SK-N-SH treated with all-trans-retinoic acid at 6 μM for 48 hours (cell line): ENCODE measurements around the gene MPP3.

ENCODE experiments used
- ATAC-seq: fragments of 200-7000 bp; cut with Tn5 transposase; 3 replicates; pipeline ENCODE4 v1.9.1; 2020; ENCODE audit warnings: mild to moderate bottlenecking, moderate library complexity
- ARNTL ChIP-seq: fragments of 450-650 bp; formaldehyde crosslinking; IDR thresholded peaks from 2 replicates; pipeline ENCODE4 v1.5.0; 2020; ENCODE audit warnings: low read depth, mild to moderate bottlenecking, moderate library complexity, borderline replicate concordance
- BACH2 ChIP-seq: fragments of 250-450 bp; sonication (Bioruptor Pico); IDR thresholded peaks from 2 replicates; pipeline ENCODE4 v1.9.0; 2021; ENCODE audit warnings: mild to moderate bottlenecking, borderline replicate concordance
- CSDC2 ChIP-seq: fragments of 250-450 bp; sonication (Bioruptor Pico); IDR thresholded peaks from 2 replicates; pipeline ENCODE4 v1.5.0; 2020; ENCODE audit warnings: mild to moderate bottlenecking, moderate library complexity
- CSRNP3 ChIP-seq: fragments of 250-450 bp; sonication (Bioruptor Pico); IDR thresholded peaks from 2 replicates; pipeline ENCODE4 v1.5.1; 2021; ENCODE audit warnings: mild to moderate bottlenecking, moderate library complexity
- ESRRG ChIP-seq: fragments of 250-450 bp; sonication (Bioruptor Pico); IDR thresholded peaks from 2 replicates; pipeline ENCODE4 v1.6.1; 2021; ENCODE audit warnings: mild to moderate bottlenecking
- GLIS3 ChIP-seq: fragments of 250-450 bp; sonication (Bioruptor Pico); IDR thresholded peaks from 2 replicates; pipeline ENCODE4 v1.5.0; 2020; ENCODE audit warnings: mild to moderate bottlenecking, moderate library complexity
- ISL1 ChIP-seq: fragments of 250-450 bp; sonication (Bioruptor Pico); IDR thresholded peaks from 2 replicates; pipeline ENCODE4 v2.1.2; 2022; ENCODE audit warnings: mild to moderate bottlenecking, moderate library complexity
- OSR1 ChIP-seq: fragments of 250-450 bp; sonication (Bioruptor Pico); IDR thresholded peaks from 2 replicates; pipeline ENCODE4 v1.8.0; 2022; ENCODE audit warnings: moderate library complexity, mild to moderate bottlenecking, inconsistent platforms
- PATZ1 ChIP-seq: fragments of 250-450 bp; sonication (Bioruptor Pico); IDR thresholded peaks from 2 replicates; pipeline ENCODE4 v1.8.0; 2020; ENCODE audit warnings: mild to moderate bottlenecking, moderate library complexity, borderline replicate concordance
- RARB ChIP-seq: fragments of 250-450 bp; sonication (Bioruptor Pico); IDR thresholded peaks from 2 replicates; pipeline ENCODE4 v1.8.0; 2021; ENCODE audit warnings: mild to moderate bottlenecking, moderate library complexity
- SNAI2 ChIP-seq: fragments of 250-450 bp; sonication (Bioruptor Pico); IDR thresholded peaks from 2 replicates; pipeline ENCODE4 v1.5.0; 2020; ENCODE audit warnings: mild to moderate bottlenecking, moderate library complexity
- TCF4 ChIP-seq: fragments of 250-450 bp; sonication (Bioruptor Pico); IDR thresholded peaks from 2 replicates; pipeline ENCODE4 v1.8.0; 2021; ENCODE audit warnings: mild to moderate bottlenecking, moderate library complexity, borderline replicate concordance
- TOX ChIP-seq: fragments of 250-450 bp; sonication (Bioruptor Pico); IDR thresholded peaks from 2 replicates; pipeline ENCODE4 v1.8.0; 2021; ENCODE audit warnings: mild to moderate bottlenecking, moderate library complexity, borderline replicate concordance
- TSHZ2 ChIP-seq: fragments of 250-450 bp; sonication (Bioruptor Pico); IDR thresholded peaks from 2 replicates; pipeline ENCODE4 v1.5.0; 2020; ENCODE audit warnings: mild to moderate bottlenecking, moderate library complexity
- ZC3H10 ChIP-seq: fragments of 250-450 bp; sonication (Bioruptor Pico); IDR thresholded peaks from 2 replicates; pipeline ENCODE4 v1.5.1; 2021; ENCODE audit warnings: mild to moderate bottlenecking, moderate library complexity
- ZFP3 ChIP-seq: fragments of 250-450 bp; sonication (Bioruptor Pico); IDR thresholded peaks from 2 replicates; pipeline ENCODE4 v1.5.0; 2020; ENCODE audit warnings: mild to moderate bottlenecking, moderate library complexity
- ZFP30 ChIP-seq: fragments of 450-650 bp; formaldehyde crosslinking; IDR thresholded peaks from 2 replicates; pipeline ENCODE4 v1.5.0; 2022; ENCODE audit warnings: mild to moderate bottlenecking, moderate library complexity
- ZNF565 ChIP-seq: fragments of 450-650 bp; formaldehyde crosslinking; conservative IDR thresholded peaks from 2 replicates; pipeline ENCODE4 v1.5.0; 2020; ENCODE audit warnings: low read depth, mild to moderate bottlenecking, moderate library complexity
- ZNF70 ChIP-seq: fragments of 450-650 bp; formaldehyde crosslinking; IDR thresholded peaks from 2 replicates; pipeline ENCODE4 v1.5.0; 2020; ENCODE audit warnings: mild to moderate bottlenecking, moderate library complexity
- ZNF8 ChIP-seq: fragments of 450-650 bp; formaldehyde crosslinking; IDR thresholded peaks from 2 replicates; pipeline ENCODE4 v1.5.0; 2020; ENCODE audit warnings: mild to moderate bottlenecking, moderate library complexity
- TF ChIP-seq, protein P1 (sequence below): fragments of 250-450 bp; sonication (Bioruptor Pico); IDR thresholded peaks from 2 replicates; pipeline ENCODE4 v1.8.0; 2021; ENCODE audit warnings: low read depth, mild to moderate bottlenecking, moderate library complexity, borderline replicate concordance

Gene MPP3

DNA sequence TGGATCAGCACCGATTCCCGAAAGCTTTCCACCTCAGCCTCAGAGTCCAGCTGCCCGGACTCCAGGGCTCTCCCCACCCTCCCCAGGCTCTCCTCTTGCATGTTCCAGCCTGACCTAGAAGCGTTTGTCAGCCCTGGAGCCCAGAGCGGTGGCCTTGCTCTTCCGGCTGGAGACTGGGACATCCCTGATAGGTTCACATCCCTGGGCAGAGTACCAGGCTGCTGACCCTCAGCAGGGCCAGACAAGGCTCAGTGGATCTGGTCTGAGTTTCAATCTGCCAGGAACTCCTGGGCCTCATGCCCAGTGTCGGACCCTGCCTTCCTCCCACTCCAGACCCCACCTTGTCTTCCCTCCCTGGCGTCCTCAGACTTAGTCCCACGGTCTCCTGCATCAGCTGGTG, 29.0 kb upstream of the MPP3 start:
- ATAC-seq = no peak
- no peak for TF ChIP-seq ZFP3 (CRISPR knock-in tag)
- TF ChIP-seq TOX = no peak
- TF ChIP-seq GLIS3 = no peak
- TF ChIP-seq ZNF8 (CRISPR knock-in tag) = no peak
- TF ChIP-seq ZFP30 (CRISPR knock-in tag) = no peak
- no peak for TF ChIP-seq SNAI2 (CRISPR knock-in tag)
- no peak for TF ChIP-seq RARB (CRISPR knock-in tag)
- TF ChIP-seq ZNF70 (CRISPR knock-in tag) = no peak
- no peak for TF ChIP-seq BACH2 (CRISPR knock-in tag)
- TF ChIP-seq, protein P1, sequence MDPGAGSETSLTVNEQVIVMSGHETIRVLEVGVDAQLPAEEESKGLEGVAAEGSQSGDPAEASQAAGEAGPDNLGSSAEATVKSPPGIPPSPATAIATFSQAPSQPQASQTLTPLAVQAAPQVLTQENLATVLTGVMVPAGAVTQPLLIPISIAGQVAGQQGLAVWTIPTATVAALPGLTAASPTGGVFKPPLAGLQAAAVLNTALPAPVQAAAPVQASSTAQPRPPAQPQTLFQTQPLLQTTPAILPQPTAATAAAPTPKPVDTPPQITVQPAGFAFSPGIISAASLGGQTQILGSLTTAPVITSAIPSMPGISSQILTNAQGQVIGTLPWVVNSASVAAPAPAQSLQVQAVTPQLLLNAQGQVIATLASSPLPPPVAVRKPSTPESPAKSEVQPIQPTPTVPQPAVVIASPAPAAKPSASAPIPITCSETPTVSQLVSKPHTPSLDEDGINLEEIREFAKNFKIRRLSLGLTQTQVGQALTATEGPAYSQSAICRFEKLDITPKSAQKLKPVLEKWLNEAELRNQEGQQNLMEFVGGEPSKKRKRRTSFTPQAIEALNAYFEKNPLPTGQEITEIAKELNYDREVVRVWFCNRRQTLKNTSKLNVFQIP = no peak
- TF ChIP-seq CSDC2 (CRISPR knock-in tag) = no peak
- TF ChIP-seq PATZ1 (CRISPR knock-in tag) = no peak
- TF ChIP-seq CSRNP3 (CRISPR knock-in tag) = no peak
- no peak for TF ChIP-seq ISL1 (CRISPR knock-in tag)
- TF ChIP-seq ESRRG (CRISPR knock-in tag) = no peak

- no peak for TF ChIP-seq ARNTL (CRISPR knock-in tag)
- no peak for TF ChIP-seq TOX
- no peak for TF ChIP-seq SNAI2 (CRISPR knock-in tag)
- no peak for TF ChIP-seq TCF4 (CRISPR knock-in tag)
- TF ChIP-seq ZC3H10 (CRISPR knock-in tag) = no peak
- TF ChIP-seq, protein P1 = no peak
- TF ChIP-seq TSHZ2 (CRISPR knock-in tag) = no peak
- no peak for TF ChIP-seq OSR1 (CRISPR knock-in tag)
- no peak for TF ChIP-seq CSDC2 (CRISPR knock-in tag)
- no peak for TF ChIP-seq ZFP30 (CRISPR knock-in tag)
- TF ChIP-seq ISL1 (CRISPR knock-in tag) = no peak
- TF ChIP-seq RARB (CRISPR knock-in tag) = no peak
- TF ChIP-seq BACH2 (CRISPR knock-in tag) = no peak
- no peak for ATAC-seq
Measured at GRCh38 chr17:43860927-43861622, 28.1 kb upstream of the MPP3 start.

DNA sequence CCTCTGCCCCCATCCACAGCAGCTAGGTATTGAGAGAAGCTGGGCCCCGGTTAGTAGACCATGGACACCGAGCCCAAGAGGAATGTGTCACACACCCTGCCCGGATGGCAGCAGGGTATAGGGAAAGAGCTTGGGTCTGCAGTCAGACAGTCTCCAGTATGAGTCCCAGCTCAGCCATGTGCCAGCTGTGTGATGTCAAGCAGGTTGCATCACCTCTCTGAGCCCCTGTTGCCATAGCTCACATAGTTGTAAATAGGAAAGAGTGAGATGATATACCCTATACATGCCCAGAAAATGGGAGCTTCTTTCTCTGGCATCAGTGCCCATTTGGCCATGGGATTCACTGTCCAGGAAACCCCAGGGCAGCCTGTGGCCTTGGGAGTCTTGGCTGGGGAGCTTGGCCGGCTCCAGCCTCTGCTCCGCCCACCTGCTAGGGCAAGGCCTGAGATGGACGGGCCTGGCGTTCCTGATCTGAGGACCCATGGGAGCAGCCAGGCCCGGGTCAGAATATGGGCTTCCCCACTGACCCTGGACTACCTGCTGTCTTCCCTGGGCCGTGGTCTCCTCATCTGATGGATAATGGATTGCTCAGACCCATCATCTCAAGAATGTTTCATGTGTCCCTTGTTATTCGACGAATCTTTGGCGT, 27.3 kb upstream of the MPP3 start:
- ATAC-seq = no peak
- TF ChIP-seq SNAI2 (CRISPR knock-in tag) = no peak
- TF ChIP-seq ARNTL (CRISPR knock-in tag) = no peak
- TF ChIP-seq ZNF565 (CRISPR knock-in tag) = no peak
- TF ChIP-seq CSRNP3 (CRISPR knock-in tag) = no peak
- no peak for TF ChIP-seq ZFP30 (CRISPR knock-in tag)
- no peak for TF ChIP-seq GLIS3
- no peak for TF ChIP-seq CSDC2 (CRISPR knock-in tag)
- TF ChIP-seq TOX = no peak
- no peak for TF ChIP-seq BACH2 (CRISPR knock-in tag)
- TF ChIP-seq ZNF8 (CRISPR knock-in tag) = no peak
- TF ChIP-seq, protein P1 = no peak
- no peak for TF ChIP-seq ZFP3 (CRISPR knock-in tag)
